Ectodermal cell (in vitro differentiated cells): ENCODE measurements around the gene GTF2F2.

Source experiments
- H3K27ac ChIP-seq: 2 replicates; pipeline ENCODE4 v1.7.0; 2013; ENCODE audit warnings: mild to moderate bottlenecking, low read depth, low read length; ENCODE audit not compliant: insufficient read depth, poor library complexity, severe bottlenecking
- H3K27me3 ChIP-seq: 2 replicates; pipeline ENCODE4 v1.7.0; 2013; ENCODE audit warnings: mild to moderate bottlenecking, low read length; ENCODE audit not compliant: insufficient read depth, control insufficient read depth, poor library complexity, severe bottlenecking
- H3K36me3 ChIP-seq: one replicate; pipeline ENCODE4 v1.7.0; 2013; ENCODE audit warnings: low read length; ENCODE audit not compliant: control insufficient read depth, insufficient read depth
- H3K4me1 ChIP-seq: one replicate; pipeline ENCODE4 v1.7.0; 2013; ENCODE audit warnings: low read length; ENCODE audit not compliant: control insufficient read depth, insufficient read depth
- H3K4me3 ChIP-seq: 2 replicates; pipeline ENCODE4 v1.7.0; 2013; ENCODE audit warnings: low read depth, low read length, control low read depth; ENCODE audit not compliant: insufficient read depth
- H3K9me3 ChIP-seq: 2 replicates; pipeline ENCODE4 v1.7.0; 2013; ENCODE audit warnings: mild to moderate bottlenecking, low read length, moderate library complexity; ENCODE audit not compliant: control insufficient read depth
- WGBS, 2 experiments: methylation state at CpG; one replicate each; pipeline ENCODE4 v1.1.7; 2013; ENCODE audit warnings: missing lambda C conversion rate in 2 of 2; 5-methylcytosine and 5-hydroxymethylcytosine counted together

Gene GTF2F2

DNA sequence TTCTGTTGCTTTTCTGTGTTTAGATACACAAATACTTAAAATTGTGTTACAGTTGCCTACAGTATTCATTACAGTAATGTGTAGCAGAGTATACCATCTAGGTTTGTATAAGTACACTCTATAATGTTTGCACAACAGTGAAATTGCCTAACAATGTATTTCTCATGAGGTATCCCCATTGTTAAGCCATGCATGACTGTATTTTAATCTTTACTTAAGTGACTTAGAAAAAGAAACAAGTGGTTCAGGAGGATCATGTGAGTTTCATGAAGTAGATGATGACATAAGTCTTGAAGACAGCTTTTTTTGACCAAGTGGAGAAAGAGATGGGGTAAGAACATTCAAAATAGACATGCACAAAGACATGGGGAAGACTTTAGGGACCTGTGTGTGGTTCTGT is 88.9 kb downstream of the GTF2F2 start:
- Histone ChIP-seq H3K36me3 (peaks cover 6% of the 10 kb centered on the region), H3K27me3 (no peaks in the 10 kb centered on the region), H3K4me3 (no peak overlapping the region), H3K9me3 (no peaks in the 10 kb centered on the region), H3K4me1 (no peaks in the 10 kb centered on the region), H3K27ac (no peak overlapping the region)

DNA sequence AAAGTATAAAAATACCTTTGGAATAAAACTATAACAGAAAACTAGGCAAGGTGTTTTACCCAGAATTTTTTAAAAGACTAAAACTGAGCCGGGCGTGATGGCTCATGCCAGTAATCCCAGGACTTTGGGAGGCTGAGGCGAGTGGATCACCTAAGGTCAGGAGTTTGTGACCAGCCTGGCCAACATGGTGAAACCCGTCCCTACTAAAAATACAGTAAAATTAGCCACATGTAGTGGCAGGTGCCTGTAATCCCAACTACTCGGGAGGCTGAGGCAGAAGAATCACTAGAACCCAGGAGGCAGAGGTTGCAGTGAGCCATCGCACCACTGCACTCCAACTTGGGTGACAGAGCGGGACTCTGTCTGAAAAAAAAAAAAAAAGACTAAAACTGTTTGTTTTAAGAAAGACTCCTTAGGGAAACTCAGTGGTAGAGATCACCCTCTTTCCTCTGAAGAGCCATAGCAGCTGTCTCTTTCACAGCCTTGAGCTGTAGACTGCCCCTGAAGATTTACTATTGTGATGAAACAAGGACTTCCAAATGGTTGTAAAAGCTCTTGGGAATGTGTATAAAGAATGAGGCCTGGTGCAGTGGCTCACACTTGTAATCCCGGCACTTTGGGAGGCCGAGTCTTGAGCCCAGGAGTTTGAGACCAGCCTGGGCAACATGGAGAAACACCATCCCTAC is 95.2 kb downstream of the GTF2F2 start:
- Histone ChIP-seq H3K36me3 (no peaks in the 10 kb centered on the region), H3K27me3 (no peaks in the 10 kb centered on the region), H3K9me3 (no peaks in the 10 kb centered on the region), H3K4me3 (no peak overlapping the region), H3K4me1 (peaks cover 12% of the 10 kb centered on the region), H3K27ac (no peak overlapping the region)
- 90 to 91% methylated on average over 9 of the region's 9 CpGs for WGBS, 2 experiments

DNA sequence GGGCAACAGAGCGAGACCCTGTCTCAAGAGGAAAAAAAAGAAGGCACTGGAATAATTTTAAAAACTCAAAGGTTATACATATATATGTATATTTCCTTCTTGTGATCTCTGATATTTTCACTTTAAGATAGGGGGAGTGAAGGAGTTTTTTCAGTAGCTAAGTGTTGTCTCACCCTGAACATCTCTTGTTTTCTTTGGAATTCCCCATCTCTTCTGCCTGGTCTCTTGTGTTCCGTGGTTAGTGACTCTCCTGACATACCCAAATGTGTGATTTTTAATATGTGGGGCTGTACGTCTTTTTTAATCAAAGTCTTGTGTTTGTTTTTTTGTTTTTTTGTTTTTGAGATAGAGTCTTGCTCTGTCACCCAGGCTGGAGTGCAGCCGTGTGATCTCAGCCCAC is 95.9 kb downstream of the GTF2F2 start:
- WGBS, 2 experiments: 95 to 98% methylated on average over 3 to 4 of the region's 4 CpGs
- H3K9me3 ChIP-seq: no peaks in the 10 kb centered on the region
- no peaks in the 10 kb centered on the region for H3K36me3 ChIP-seq

DNA sequence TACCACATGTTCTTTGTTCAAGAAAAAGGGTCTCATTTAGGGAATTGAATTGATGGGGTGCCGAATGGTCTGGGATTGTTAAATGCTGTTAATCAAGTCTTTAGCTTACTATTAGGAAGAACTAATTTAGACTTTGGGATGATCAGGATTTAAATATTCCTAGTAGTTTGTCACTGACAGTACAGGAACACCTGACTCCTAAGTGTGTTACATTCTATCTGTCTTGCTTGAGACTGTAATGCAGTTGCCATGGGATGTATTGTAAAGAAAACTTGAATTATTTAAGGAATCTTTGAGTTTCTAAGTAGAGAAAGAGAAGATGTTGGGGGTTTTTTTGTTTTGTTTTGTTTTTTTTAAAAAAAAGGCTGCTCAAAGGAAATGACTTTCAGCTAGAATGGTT is 98.4 kb downstream of the GTF2F2 start:
- 89 to 94% methylated on average over 1 of the region's 1 CpG for WGBS, 2 experiments
- no peaks in the 10 kb centered on the region for H3K9me3 ChIP-seq
- H3K27me3 ChIP-seq: no peaks in the 10 kb centered on the region
- no peak overlapping the region for H3K4me3 ChIP-seq
- H3K4me1 ChIP-seq: peaks cover 12% of the 10 kb centered on the region
- no peaks in the 10 kb centered on the region for H3K36me3 ChIP-seq
- H3K27ac ChIP-seq: no peak overlapping the region

More for the DNA sequence above, 95.9 kb downstream of the GTF2F2 start:
- Histone ChIP-seq H3K27me3 (no peaks in the 10 kb centered on the region), H3K4me3 (no peak overlapping the region), H3K4me1 (peaks cover 12% of the 10 kb centered on the region), H3K27ac (no peak overlapping the region)

DNA sequence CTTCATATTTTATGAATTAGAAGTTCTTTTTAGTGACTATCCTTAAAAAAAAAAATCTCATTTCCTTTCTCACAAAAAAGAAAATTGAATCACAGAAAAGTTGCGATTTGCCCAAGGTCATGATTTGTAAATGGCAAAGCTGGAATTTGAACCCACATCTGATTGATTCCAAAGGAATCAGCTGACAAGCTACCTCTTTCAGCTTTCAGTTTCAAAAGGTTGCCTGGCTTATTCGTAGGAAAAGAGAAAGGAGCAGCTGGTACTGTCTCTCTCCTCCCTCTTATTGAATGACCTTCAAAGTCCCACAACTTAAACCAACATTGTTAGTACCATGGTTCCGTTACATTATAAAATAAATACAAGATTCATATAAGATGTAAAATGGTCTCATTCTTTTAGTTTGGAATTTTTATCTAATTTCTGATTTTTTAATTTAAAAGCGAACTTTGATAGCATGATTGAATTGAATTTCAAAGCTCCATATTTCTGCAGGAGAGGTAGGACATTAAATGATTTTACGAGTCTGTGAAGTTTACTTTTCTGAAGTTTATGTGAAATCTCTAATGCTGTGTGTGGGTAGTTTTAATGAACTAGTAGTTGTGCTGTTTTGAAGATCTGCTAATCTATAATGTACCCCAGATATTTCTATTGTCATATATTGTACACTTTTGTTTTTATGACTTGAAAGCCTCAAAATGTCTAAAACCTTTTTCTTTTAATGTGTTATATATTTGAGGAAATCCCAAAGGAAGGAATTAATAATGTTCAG is 99.0 kb downstream of the GTF2F2 start:
- Histone ChIP-seq H3K27me3 (no peaks in the 10 kb centered on the region), H3K4me1 (peaks cover 12% of the 10 kb centered on the region), H3K4me3 (no peak overlapping the region), H3K36me3 (no peaks in the 10 kb centered on the region), H3K27ac (no peak overlapping the region), H3K9me3 (no peaks in the 10 kb centered on the region)
- 75 to 79% methylated on average over 4 of the region's 5 CpGs for WGBS, 2 experiments

DNA sequence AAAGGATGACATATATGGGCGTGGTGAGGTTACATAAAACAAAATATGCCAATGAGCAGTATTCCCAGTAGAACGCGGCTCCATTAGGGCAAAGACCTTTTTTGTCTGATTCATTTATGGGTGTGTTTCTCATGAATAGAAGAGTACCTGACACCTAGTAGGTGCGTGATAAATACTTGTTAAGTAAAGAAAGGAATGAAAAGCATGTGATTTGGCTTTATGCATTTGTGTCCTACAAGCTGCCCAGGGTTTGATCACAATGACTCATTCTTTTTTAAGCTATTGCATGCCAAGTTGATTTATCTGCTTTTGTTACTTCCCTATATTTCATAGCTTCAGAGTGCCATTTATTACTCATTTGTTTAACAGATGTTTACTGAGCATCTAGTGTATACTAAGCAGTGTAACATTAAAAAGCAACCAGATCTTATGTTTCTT is 99.6 kb downstream of the GTF2F2 start:
- no peak overlapping the region for H3K27ac ChIP-seq
- no peaks in the 10 kb centered on the region for H3K36me3 ChIP-seq
- H3K4me1 ChIP-seq: peaks cover 12% of the 10 kb centered on the region
- H3K4me3 ChIP-seq: no peak overlapping the region
- no peaks in the 10 kb centered on the region for H3K9me3 ChIP-seq
- H3K27me3 ChIP-seq: no peaks in the 10 kb centered on the region
- WGBS, 2 experiments: 92 to 95% methylated on average over 4 of the region's 4 CpGs

DNA sequence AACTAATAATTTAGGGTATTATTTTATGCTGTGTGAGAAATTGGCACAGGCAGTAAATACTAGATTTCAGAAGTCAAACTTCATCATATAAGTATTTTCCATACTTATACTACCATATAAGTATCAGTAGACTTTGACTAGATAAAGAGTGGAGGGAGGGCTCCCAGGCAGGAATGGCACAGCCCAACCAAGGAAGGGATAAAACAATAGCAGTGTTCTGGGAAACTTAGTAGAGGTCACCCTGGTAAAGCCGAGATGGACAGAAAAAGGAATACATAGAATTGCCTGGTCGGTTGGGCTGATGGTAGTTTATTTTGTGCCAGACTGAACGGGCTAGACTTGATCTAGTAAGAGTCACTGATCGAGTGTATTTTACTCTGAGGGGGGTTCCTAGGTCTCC is 100.1 kb downstream of the GTF2F2 start:
- Histone ChIP-seq H3K4me3 (no peak overlapping the region), H3K4me1 (peaks cover 12% of the 10 kb centered on the region), H3K27ac (no peak overlapping the region), H3K9me3 (no peaks in the 10 kb centered on the region), H3K27me3 (no peaks in the 10 kb centered on the region), H3K36me3 (no peaks in the 10 kb centered on the region)
- 90 to 97% methylated on average over 4 of the region's 4 CpGs for WGBS, 2 experiments

DNA sequence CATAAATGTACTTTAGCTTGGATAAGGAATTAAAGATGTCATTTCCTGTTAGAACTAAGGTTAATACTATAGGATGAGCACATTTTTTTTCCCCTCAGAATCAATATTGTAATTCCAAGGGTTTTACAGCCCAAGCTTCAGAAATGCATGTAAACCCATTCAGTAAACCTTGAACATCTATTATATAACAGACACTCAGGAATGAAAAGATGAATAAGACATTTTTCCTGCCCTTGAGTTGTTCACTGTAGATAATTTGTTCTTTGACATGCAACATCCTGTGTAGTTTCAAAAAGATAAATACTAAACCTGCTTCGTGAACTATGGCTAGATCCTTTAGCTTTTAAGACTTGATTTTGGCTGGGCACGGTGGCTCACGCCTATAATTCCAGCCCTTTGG is 102.2 kb downstream of the GTF2F2 start:
- H3K4me1 ChIP-seq: peaks cover 12% of the 10 kb centered on the region
- no peak overlapping the region for H3K27ac ChIP-seq
- 85 to 92% methylated on average over 3 of the region's 3 CpGs for WGBS, 2 experiments
- H3K9me3 ChIP-seq: no peaks in the 10 kb centered on the region
- H3K27me3 ChIP-seq: no peaks in the 10 kb centered on the region
- no peaks in the 10 kb centered on the region for H3K36me3 ChIP-seq
- no peak overlapping the region for H3K4me3 ChIP-seq

DNA sequence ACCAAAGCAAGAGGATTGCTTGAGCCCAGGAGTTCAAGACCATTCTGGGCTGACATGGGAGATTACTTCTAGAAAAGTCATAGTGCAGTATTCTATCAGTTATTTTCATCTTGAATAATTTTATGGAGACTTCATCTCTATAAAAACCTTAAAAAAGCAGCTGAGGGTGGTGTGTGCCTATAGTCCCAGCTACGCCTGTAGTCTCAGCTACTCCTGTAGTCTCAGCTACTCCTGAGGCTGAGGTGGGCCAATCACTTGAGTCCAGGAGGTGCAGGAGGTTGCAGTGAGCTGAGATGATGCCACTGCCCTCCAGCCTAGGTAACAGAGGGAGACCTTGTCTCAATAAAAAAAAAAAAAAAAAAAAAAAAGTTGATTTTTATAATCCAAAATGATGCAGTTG is 102.6 kb downstream of the GTF2F2 start:
- H3K4me1 ChIP-seq: peaks cover 12% of the 10 kb centered on the region
- 95 to 97% methylated on average over 1 of the region's 1 CpG for WGBS, 2 experiments
- no peaks in the 10 kb centered on the region for H3K9me3 ChIP-seq
- no peak overlapping the region for H3K27ac ChIP-seq
- H3K4me3 ChIP-seq: no peak overlapping the region
- H3K36me3 ChIP-seq: no peaks in the 10 kb centered on the region
- no peaks in the 10 kb centered on the region for H3K27me3 ChIP-seq

DNA sequence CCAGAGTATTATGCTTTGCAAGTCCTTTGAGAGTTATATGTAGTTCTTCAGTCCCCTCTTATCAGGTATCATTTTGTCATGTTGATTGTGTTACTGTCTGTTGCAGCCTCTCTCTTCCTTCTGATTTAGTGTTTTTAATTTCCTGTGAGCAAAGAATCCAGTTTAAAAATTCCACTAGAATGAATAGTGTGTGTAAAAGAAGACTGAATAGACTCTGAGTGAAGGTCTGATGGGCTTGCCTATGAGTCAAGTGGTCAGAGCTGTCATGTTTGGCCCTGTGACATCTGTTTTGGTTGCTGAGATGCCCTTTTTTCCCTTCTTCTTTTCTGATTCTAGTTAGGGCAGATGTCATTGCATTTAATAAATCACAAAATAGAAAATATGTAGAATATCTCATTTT is 103.9 kb downstream of the GTF2F2 start:
- Histone ChIP-seq H3K27me3 (no peaks in the 10 kb centered on the region), H3K4me3 (no peak overlapping the region), H3K9me3 (no peaks in the 10 kb centered on the region), H3K4me1 (no peaks in the 10 kb centered on the region), H3K36me3 (no peaks in the 10 kb centered on the region), H3K27ac (no peak overlapping the region)
